Erythroblast (primary cell): ENCODE data around the gene NOXA1.

ENCODE experiments used
- GATA1 ChIP-seq: IDR thresholded peaks from 2 replicates; pipeline ENCODE4 v1.6.1; 2011; ENCODE audit warnings: low read depth, mild to moderate bottlenecking, control low read depth, low read length, moderate library complexity
- POLR2A ChIP-seq: IDR thresholded peaks from 2 replicates; pipeline ENCODE4 v1.6.1; 2011; ENCODE audit warnings: mild to moderate bottlenecking, low read length

- TF ChIP-seq POLR2A (no peak), GATA1 (no peak)
Measured at GRCh38 chr9:137389428-137389746, 33.8 kb upstream of the NOXA1 start.
